OCI-LY7 (cell line): ENCODE measurements around the gene SLC44A4. TPM values are rescaled to one million over a fixed set of nuclear protein-coding genes. Genes with fewer than 3 reads are reported as not detected.
A peak's percentile ranks its signal among the peaks of the same experiment; 100 is the strongest.

Experiments
- BruUV-seq: library from RNA; stranded (reverse); fragments of 400-500 nt; replicated peaks from 2 replicates; lab custom pipeline; 2021; lab: Mats Ljungman, UMichigan
- CTCF ChIA-PET: fragments of 300-600 bp; sonication (Branson Sonifier 250); formaldehyde crosslinking; loops from one replicate; lab custom pipeline; 2022; ENCODE audit warnings: antibody characterized with exemption; ENCODE audit not compliant: unreplicated experiment; lab: Charles Lee
- POLR2A ChIA-PET: fragments of 300-600 bp; sonication (Branson Sonifier 250); formaldehyde crosslinking; loops from one replicate; lab custom pipeline; 2022; ENCODE audit warnings: antibody characterized with exemption; lab: Charles Lee
- DNase-seq: peaks from one replicate; pipeline ENCODE4 v3.0.0-alpha.2; 2015; ENCODE audit warnings: low spot score
- H2AFZ ChIP-seq: fragments of 200-600 bp; sonication (generic), shearing (Covaris generic); 2 replicates; pipeline ENCODE4 v1.6.1; 2014; ENCODE audit warnings: mild to moderate bottlenecking, antibody characterized with exemption, low read length, moderate library complexity
- H3K27ac ChIP-seq: fragments of 200-600 bp; sonication (generic); 2 replicates; pipeline ENCODE4 v1.5.1; 2014; ENCODE audit warnings: mixed run types, low read depth, mild to moderate bottlenecking, moderate library complexity, low read length, inconsistent platforms; ENCODE audit not compliant: poor library complexity, severe bottlenecking
- H3K36me3 ChIP-seq: fragments of 200-600 bp; sonication (generic); 2 replicates; pipeline ENCODE4 v1.6.1; 2014; ENCODE audit warnings: mild to moderate bottlenecking, antibody characterized with exemption, low read length, moderate library complexity, mixed read lengths; ENCODE audit not compliant: insufficient read depth
- H3K4me1 ChIP-seq: fragments of 200-600 bp; sonication (generic); 2 replicates; pipeline ENCODE4 v1.5.1; 2014; ENCODE audit warnings: mild to moderate bottlenecking, low read length; ENCODE audit not compliant: insufficient read depth, poor library complexity, severe bottlenecking
- H3K4me2 ChIP-seq: fragments of 200-600 bp; sonication (generic); 2 replicates; pipeline ENCODE4 v1.6.1; 2014; ENCODE audit warnings: mild to moderate bottlenecking, low read length
- H3K4me3 ChIP-seq: fragments of 200-600 bp; sonication (generic); 2 replicates; pipeline ENCODE4 v1.5.1; 2014; ENCODE audit warnings: mild to moderate bottlenecking, low read depth, low read length; ENCODE audit not compliant: poor library complexity, severe bottlenecking
- H3K79me2 ChIP-seq: fragments of 200-600 bp; sonication (generic); 2 replicates; pipeline ENCODE4 v1.6.1; 2016; ENCODE audit warnings: low read depth, mild to moderate bottlenecking, low read length, moderate library complexity, mixed read lengths; ENCODE audit not compliant: insufficient read depth
- H3K9me2 ChIP-seq: fragments of 200-600 bp; sonication (generic); 2 replicates; pipeline ENCODE4 v1.6.1; 2016; ENCODE audit warnings: mild to moderate bottlenecking, low read length, mixed read lengths; ENCODE audit not compliant: insufficient read depth
- H3K9me3 ChIP-seq: fragments of 200-600 bp; sonication (generic); 2 replicates; pipeline ENCODE4 v1.6.1; 2014; ENCODE audit warnings: mild to moderate bottlenecking, mixed run types, low read length, mixed read lengths
- H4K20me1 ChIP-seq: fragments of 200-600 bp; sonication (generic); 2 replicates; pipeline ENCODE4 v1.6.1; 2014; ENCODE audit warnings: mild to moderate bottlenecking, antibody characterized with exemption, low read length, moderate library complexity, mixed read lengths; ENCODE audit not compliant: insufficient read depth
- CTCF ChIP-seq: fragments of 200-600 bp; sonication (generic); conservative IDR thresholded peaks from 2 replicates; pipeline ENCODE4 v1.5.1; 2014; ENCODE audit warnings: mild to moderate bottlenecking, antibody characterized with exemption, low read length, moderate library complexity, mixed read lengths
- EZH2phosphoT487 ChIP-seq: fragments of 200-600 bp; sonication (generic); IDR thresholded peaks from 2 replicates; pipeline ENCODE4 v1.6.1; 2018; ENCODE audit warnings: low read depth, borderline replicate concordance, mild to moderate bottlenecking, mixed run types, antibody characterized with exemption, low read length, moderate library complexity, mixed read lengths
- intact Hi-C: fragments of 100-400 bp; cut with micrococcal nuclease; formaldehyde crosslinking; loops from one replicate; pipeline ENCODE4 v1.10.0; 2022; ENCODE audit not compliant: unreplicated experiment
- small RNA-seq: library from RNA; depleted of rRNA; stranded (forward); fragments of <200 nt; gene quantifications from one replicate; pipeline ENCODE3, GENCODE V24; 2014
- total RNA-seq, 2 experiments: library from RNA; depleted of rRNA in 1 of 2; stranded (reverse); fragments of >200 nt in 1 of 2; shearing (Covaris generic) in 1 of 2; gene quantifications; 2 replicates each; pipeline ENCODE4 v1.2.3, GENCODE V29; 2014 to 2022

The SLC44A4 gene
- total RNA-seq, 2 experiments from 2014 or later = not detected

DNA sequence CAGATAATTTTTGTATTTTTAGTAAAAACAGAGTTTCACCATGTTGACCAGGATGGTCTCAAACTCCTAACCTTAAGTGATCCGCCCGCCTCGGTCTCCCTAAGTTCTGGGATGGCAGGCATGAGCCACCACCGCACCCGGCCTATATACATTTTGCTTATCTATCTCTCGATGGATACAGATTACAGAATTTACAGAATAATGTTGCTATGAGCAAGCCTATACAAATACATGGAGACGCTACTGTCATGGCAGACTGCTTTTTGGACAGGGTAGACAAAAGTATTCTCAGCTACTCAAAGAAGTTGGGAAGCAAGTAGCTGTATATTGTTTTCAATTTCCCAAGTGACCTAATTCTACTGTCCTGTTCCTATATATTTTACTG lies 65.3 kb downstream of the SLC44A4 start:
- H3K27ac ChIP-seq = no peak overlapping the region
- intact Hi-C loops = loop anchor here (10.0 kb wide), 1 partner anchor 1581 kb away; the partner anchor contains the start of gene KIFC1
- no peaks in the 10 kb centered on the region for H3K36me3 ChIP-seq
- no peaks in the 10 kb centered on the region for H4K20me1 ChIP-seq
- no peaks in the 10 kb centered on the region for H3K9me2 ChIP-seq
- no peak for TF ChIP-seq EZH2phosphoT487
- no peak for TF ChIP-seq CTCF
- CTCF ChIA-PET = no interaction called here
- peaks cover 12% of the 10 kb centered on the region for H3K4me1 ChIP-seq
- no peak overlapping the region for H2AFZ ChIP-seq
- H3K79me2 ChIP-seq = no peaks in the 10 kb centered on the region
- H3K4me3 ChIP-seq = no peak overlapping the region
- BruUV-seq = no TSS peak
- no peaks in the 10 kb centered on the region for H3K9me3 ChIP-seq
- DNase-seq = no peak
- POLR2A ChIA-PET = interaction anchor here (0.6 kb wide), 1 partner anchor 15 kb away, joined by 3 read pairs; no protein-coding TSS in a partner anchor
- H3K4me2 ChIP-seq = no peak overlapping the region

Small RNA genes within 50 kb of the gene (small RNA-seq; reads per million reads assigned to genes)
- gene SNORD48 (116 reads per million, percentile 99 among the genes with 10 or more reads in this experiment), gene SNORD52 (not detected)

Other genes starting within 250 kb of the SLC44A4 start
Only the 30 nearest of the 35 such genes appear.
- gene GPANK1, start 214.0 kb downstream of the SLC44A4 start, total RNA-seq (2014; rRNA removed; shearing (Covaris generic)) = 34.3 and 50.9 TPM in 2 replicates
- gene GPANK1, start 214.0 kb downstream of the SLC44A4 start, total RNA-seq (2022) = 38.8 and 40.7 TPM in 2 replicates
- 207 and 230 TPM in 2 replicates for gene CSNK2B, start 212.9 kb downstream of the SLC44A4 start, total RNA-seq (2014; rRNA removed; shearing (Covaris generic))
- gene CSNK2B, start 212.9 kb downstream of the SLC44A4 start, total RNA-seq (2022) = 245 and 254 TPM in 2 replicates
- 12.3 and 15.9 TPM in 2 replicates for gene LY6G5B, start 209.0 kb downstream of the SLC44A4 start, total RNA-seq (2014; rRNA removed; shearing (Covaris generic))
- 28.7 and 32.0 TPM in 2 replicates for gene LY6G5B, start 209.0 kb downstream of the SLC44A4 start, total RNA-seq (2022)
- 1.6 and 1.8 TPM in 2 replicates for gene LY6G5C, start 197.9 kb downstream of the SLC44A4 start, total RNA-seq (2014; rRNA removed; shearing (Covaris generic))
- 2.5 and 3.5 TPM in 2 replicates for gene LY6G5C, start 197.9 kb downstream of the SLC44A4 start, total RNA-seq (2022)
- 28.6 and 34.8 TPM in 2 replicates for gene ABHD16A, start 175.7 kb downstream of the SLC44A4 start, total RNA-seq (2014; rRNA removed; shearing (Covaris generic))
- gene ABHD16A, start 175.7 kb downstream of the SLC44A4 start, total RNA-seq (2022) = 32.7 and 35.2 TPM in 2 replicates
- gene LY6G6F, start 172.1 kb downstream of the SLC44A4 start, total RNA-seq (2014; rRNA removed; shearing (Covaris generic)) = not detected in 2 replicates
- not detected in 2 replicates for gene LY6G6F, start 172.1 kb downstream of the SLC44A4 start, total RNA-seq (2022)
- not detected in 2 replicates for gene LY6G6D, start 163.6 kb downstream of the SLC44A4 start, total RNA-seq (2014; rRNA removed; shearing (Covaris generic))
- not detected in 2 replicates for gene LY6G6D, start 163.6 kb downstream of the SLC44A4 start, total RNA-seq (2022)
- not detected in 2 replicates for gene LY6G6C, start 157.3 kb downstream of the SLC44A4 start, total RNA-seq (2014; rRNA removed; shearing (Covaris generic))
- gene LY6G6C, start 157.3 kb downstream of the SLC44A4 start, total RNA-seq (2022) = not detected in 2 replicates
- gene MPIG6B, start 155.6 kb downstream of the SLC44A4 start, total RNA-seq (2014; rRNA removed; shearing (Covaris generic)) = not detected in 2 replicates
- not detected in 2 replicates for gene MPIG6B, start 155.6 kb downstream of the SLC44A4 start, total RNA-seq (2022)
- gene DDAH2, start 149.7 kb downstream of the SLC44A4 start, total RNA-seq (2014; rRNA removed; shearing (Covaris generic)) = 14.0 and 20.6 TPM in 2 replicates
- gene DDAH2, start 149.7 kb downstream of the SLC44A4 start, total RNA-seq (2022) = 20.4 and 26.4 TPM in 2 replicates
- 376 and 413 TPM in 2 replicates for gene CLIC1, start 142.5 kb downstream of the SLC44A4 start, total RNA-seq (2014; rRNA removed; shearing (Covaris generic))
- gene CLIC1, start 142.5 kb downstream of the SLC44A4 start, total RNA-seq (2022) = 314 and 318 TPM in 2 replicates
- 104 and 108 TPM in 2 replicates for gene MSH5, start 139.0 kb downstream of the SLC44A4 start, total RNA-seq (2014; rRNA removed; shearing (Covaris generic))
- gene MSH5, start 139.0 kb downstream of the SLC44A4 start, total RNA-seq (2022) = 218 and 258 TPM in 2 replicates
- 31.3 and 47.1 TPM in 2 replicates for gene SAPCD1, start 116.3 kb downstream of the SLC44A4 start, total RNA-seq (2014; rRNA removed; shearing (Covaris generic))
- 53.5 and 66.8 TPM in 2 replicates for gene SAPCD1, start 116.3 kb downstream of the SLC44A4 start, total RNA-seq (2022)
- gene VWA7, start 101.7 kb downstream of the SLC44A4 start, total RNA-seq (2014; rRNA removed; shearing (Covaris generic)) = 2.1 and 2.2 TPM in 2 replicates
- 3.7 and 6.5 TPM in 2 replicates for gene VWA7, start 101.7 kb downstream of the SLC44A4 start, total RNA-seq (2022)
- gene VARS1, start 83.2 kb downstream of the SLC44A4 start, total RNA-seq (2014; rRNA removed; shearing (Covaris generic)) = 47.0 and 51.2 TPM in 2 replicates
- gene VARS1, start 83.2 kb downstream of the SLC44A4 start, total RNA-seq (2022) = 118 and 137 TPM in 2 replicates
- 65.2 and 78.4 TPM in 2 replicates for gene LSM2, start 72.0 kb downstream of the SLC44A4 start, total RNA-seq (2014; rRNA removed; shearing (Covaris generic))
- 78.0 and 82.6 TPM in 2 replicates for gene LSM2, start 72.0 kb downstream of the SLC44A4 start, total RNA-seq (2022)
- 0.19 TPM in 1 of 2 replicates, not detected in the other for gene HSPA1L, start 63.7 kb downstream of the SLC44A4 start, total RNA-seq (2014; rRNA removed; shearing (Covaris generic))
- 0.15 and 0.49 TPM in 2 replicates for gene HSPA1L, start 63.7 kb downstream of the SLC44A4 start, total RNA-seq (2022)
- 0.22 and 0.41 TPM in 2 replicates for gene HSPA1A, start 63.5 kb downstream of the SLC44A4 start, total RNA-seq (2014; rRNA removed; shearing (Covaris generic))
- gene HSPA1A, start 63.5 kb downstream of the SLC44A4 start, total RNA-seq (2022) = 0.81 and 2.2 TPM in 2 replicates
- gene HSPA1B, start 51.3 kb downstream of the SLC44A4 start, total RNA-seq (2014; rRNA removed; shearing (Covaris generic)) = 160 and 177 TPM in 2 replicates
- 40.1 and 60.9 TPM in 2 replicates for gene HSPA1B, start 51.3 kb downstream of the SLC44A4 start, total RNA-seq (2022)
- gene NEU1, start 16.2 kb downstream of the SLC44A4 start, total RNA-seq (2014; rRNA removed; shearing (Covaris generic)) = 5.5 and 7.0 TPM in 2 replicates
- gene NEU1, start 16.2 kb downstream of the SLC44A4 start, total RNA-seq (2022) = 10.6 and 13.4 TPM in 2 replicates
- 49.5 and 55.1 TPM in 2 replicates for gene EHMT2, start 18.7 kb upstream of the SLC44A4 start, total RNA-seq (2014; rRNA removed; shearing (Covaris generic))
- gene EHMT2, start 18.7 kb upstream of the SLC44A4 start, total RNA-seq (2022) = 70.4 and 76.8 TPM in 2 replicates
- 12.8 and 17.6 TPM in 2 replicates for gene ZBTB12, start 23.1 kb upstream of the SLC44A4 start, total RNA-seq (2014; rRNA removed; shearing (Covaris generic))
- 20.2 and 21.0 TPM in 2 replicates for gene ZBTB12, start 23.1 kb upstream of the SLC44A4 start, total RNA-seq (2022)
- 3.1 and 3.4 TPM in 2 replicates for gene C2, start 48.7 kb upstream of the SLC44A4 start, total RNA-seq (2014; rRNA removed; shearing (Covaris generic))
- gene C2, start 48.7 kb upstream of the SLC44A4 start, total RNA-seq (2022) = 4.4 and 8.7 TPM in 2 replicates
- gene CFB, start 67.1 kb upstream of the SLC44A4 start, total RNA-seq (2014; rRNA removed; shearing (Covaris generic)) = 1.1 TPM in 1 of 2 replicates, not detected in the other
- gene CFB, start 67.1 kb upstream of the SLC44A4 start, total RNA-seq (2022) = 1.2 and 2.4 TPM in 2 replicates
- 94.8 and 134 TPM in 2 replicates for gene NELFE, start 80.0 kb upstream of the SLC44A4 start, total RNA-seq (2014; rRNA removed; shearing (Covaris generic))
- gene NELFE, start 80.0 kb upstream of the SLC44A4 start, total RNA-seq (2022) = 76.1 and 77.8 TPM in 2 replicates
- 45.8 and 62.2 TPM in 2 replicates for gene SKIC2, start 80.2 kb upstream of the SLC44A4 start, total RNA-seq (2014; rRNA removed; shearing (Covaris generic))
- gene SKIC2, start 80.2 kb upstream of the SLC44A4 start, total RNA-seq (2022) = 69.8 and 77.5 TPM in 2 replicates
- 34.9 and 36.5 TPM in 2 replicates for gene DXO, start 93.1 kb upstream of the SLC44A4 start, total RNA-seq (2014; rRNA removed; shearing (Covaris generic))
- 17.5 and 28.0 TPM in 2 replicates for gene DXO, start 93.1 kb upstream of the SLC44A4 start, total RNA-seq (2022)
- 2.2 and 2.9 TPM in 2 replicates for gene C4A, start 103.1 kb upstream of the SLC44A4 start, total RNA-seq (2014; rRNA removed; shearing (Covaris generic))
- 4.8 and 6.6 TPM in 2 replicates for gene C4A, start 103.1 kb upstream of the SLC44A4 start, total RNA-seq (2022)
- gene C4B, start 135.8 kb upstream of the SLC44A4 start, total RNA-seq (2014; rRNA removed; shearing (Covaris generic)) = 2.5 and 2.9 TPM in 2 replicates
- gene C4B, start 135.8 kb upstream of the SLC44A4 start, total RNA-seq (2022) = 3.7 and 4.2 TPM in 2 replicates
- gene CYP21A2, start 159.4 kb upstream of the SLC44A4 start, total RNA-seq (2014; rRNA removed; shearing (Covaris generic)) = not detected in 2 replicates
- gene CYP21A2, start 159.4 kb upstream of the SLC44A4 start, total RNA-seq (2022) = not detected in 2 replicates